Central memory CD8-positive, alpha-beta T cell (primary cell): ENCODE results near the gene FKBP1B.
"Not testable (repeated sequence)": the region's sequence is repeated elsewhere in the genome, so short reads cannot be mapped to it uniquely, and the experiment has no call there.

Source experiments
- ATAC-seq: fragments of 150-1000 bp; cut with Tn5 transposase; replicated peaks from 2 replicates; pipeline ENCODE4 v1.10.0; 2022; ENCODE audit warnings: mild to moderate bottlenecking, moderate FRiP score, moderate number of reproducible peaks; ENCODE audit not compliant: poor library complexity, severe bottlenecking; ENCODE audit errors: extremely low read depth
- DNase-seq, 2 donors: peaks; one replicate each; pipeline ENCODE4 v3.0.0; 2021; ENCODE audit warnings: low spot score in 2 of 2
- H3K27ac Mint-ChIP-seq: one replicate; pipeline ENCODE4 v1.8.0; 2022; ENCODE audit warnings: low read depth, mild to moderate bottlenecking, moderate library complexity, mixed read lengths
- H3K27me3 Mint-ChIP-seq: one replicate; pipeline ENCODE4 v1.8.0; 2022; ENCODE audit warnings: mixed read lengths
- H3K36me3 Mint-ChIP-seq: one replicate; pipeline ENCODE4 v1.8.0; 2022; ENCODE audit warnings: mild to moderate bottlenecking, moderate library complexity, mixed read lengths; ENCODE audit not compliant: insufficient read depth
- H3K4me1 Mint-ChIP-seq: one replicate; pipeline ENCODE4 v1.8.0; 2022; ENCODE audit warnings: mixed read lengths
- H3K4me3 Mint-ChIP-seq: one replicate; pipeline ENCODE4 v1.8.0; 2022; ENCODE audit warnings: mild to moderate bottlenecking, moderate library complexity, mixed read lengths
- H3K9me3 Mint-ChIP-seq: one replicate; pipeline ENCODE4 v1.8.0; 2022; ENCODE audit warnings: mixed read lengths

FKBP1B gene

DNA sequence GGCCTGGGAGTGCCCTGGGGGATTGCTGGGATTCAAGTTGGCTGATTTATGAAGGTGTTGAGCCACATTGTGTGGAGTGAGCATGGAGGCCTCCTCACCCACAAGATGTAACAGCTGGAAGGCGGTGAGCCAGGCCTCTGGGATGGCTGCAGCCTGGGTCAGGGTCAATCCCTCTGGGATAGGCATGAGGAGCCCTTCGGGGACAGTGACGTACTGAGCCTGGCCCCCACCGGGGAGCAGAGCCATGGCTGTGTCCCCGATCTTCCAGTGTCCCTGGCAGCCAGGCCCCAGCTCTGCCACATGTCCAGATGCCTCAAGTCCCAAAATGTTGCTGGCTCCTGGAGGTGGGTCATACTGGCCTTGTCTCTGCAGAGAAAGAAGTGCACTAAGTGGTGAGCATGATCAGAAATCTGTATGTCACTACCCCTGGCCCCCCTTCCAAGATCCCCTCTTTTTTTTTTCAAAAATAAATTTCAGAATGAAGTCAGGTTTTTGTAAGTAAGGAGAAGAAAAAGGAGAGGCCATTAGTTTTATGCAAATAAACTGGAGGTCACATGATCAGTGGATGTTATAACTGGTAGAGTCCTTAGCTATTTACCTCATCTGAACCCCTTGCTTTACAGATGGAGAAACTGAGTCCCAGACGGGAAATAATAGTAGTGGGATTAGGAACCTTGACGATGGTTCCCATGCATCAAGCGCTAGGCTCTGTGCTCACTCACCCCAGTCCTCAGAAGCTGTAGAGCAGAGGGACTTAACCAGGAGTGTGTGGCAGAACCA is 33.4 kb downstream of the FKBP1B start:
- Mint-ChIP-seq H3K27ac (no peak overlapping the region), H3K4me1 (peaks cover 17% of the 10 kb centered on the region), H3K9me3 (no peaks in the 10 kb centered on the region), H3K36me3 (peaks cover 10% of the 10 kb centered on the region), H3K27me3 (no peaks in the 10 kb centered on the region), H3K4me3 (peak overlapping the region; percentile 81)
- DNase-seq (no peak), ATAC-seq (no peak)

DNA sequence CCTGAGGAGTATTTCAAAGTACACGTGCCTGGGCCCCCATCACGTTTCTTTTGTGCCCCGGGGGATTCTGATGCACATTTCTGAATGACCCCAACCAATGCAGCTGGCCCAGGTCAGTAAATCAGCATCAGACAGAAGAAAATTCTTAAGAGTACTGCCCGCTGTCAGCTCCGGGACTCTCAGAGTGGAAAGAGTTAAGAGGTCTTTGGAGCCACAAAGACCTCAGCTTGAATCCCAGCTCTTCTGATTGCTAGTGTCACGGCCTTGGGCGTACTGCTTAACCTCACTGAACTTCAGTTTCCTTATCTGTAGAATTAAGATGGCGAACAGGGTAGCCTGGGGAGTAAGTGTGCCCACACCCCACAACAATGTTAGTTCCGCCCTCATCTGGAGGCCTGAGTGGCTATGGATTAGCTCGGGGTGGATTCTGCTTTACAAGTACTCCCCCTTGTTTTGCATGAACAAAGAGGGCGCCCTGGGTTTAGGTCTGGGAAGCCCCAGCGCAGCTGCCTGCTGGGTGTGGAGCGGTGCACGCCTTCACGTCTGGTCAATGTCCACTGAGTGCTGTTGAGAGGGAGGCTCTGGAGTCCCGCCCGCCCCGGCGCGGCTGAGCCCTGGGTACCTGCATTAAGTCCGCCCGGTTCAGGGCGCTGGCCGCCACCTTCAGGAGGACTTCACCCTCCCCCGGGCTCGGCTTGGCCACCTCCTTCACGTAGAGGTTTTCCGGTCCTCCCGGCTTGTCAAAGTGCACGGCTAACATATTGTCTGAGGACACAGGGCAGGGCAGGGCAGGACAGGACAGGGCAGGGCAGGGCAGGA is 34.2 kb downstream of the FKBP1B start:
- peaks cover 10% of the 10 kb centered on the region for H3K36me3 Mint-ChIP-seq

GRCh38 chr2:24084386-24085199 is 35.1 kb downstream of the FKBP1B start, which contains the start of gene TP53I3:
Gene TP53I3, minus strand, starts transcription at chr2:24084834. Its CDS starts 508 bp downstream, at chr2:24084326.
- no peaks in the 10 kb centered on the region for H3K9me3 Mint-ChIP-seq
- no peaks in the 10 kb centered on the region for H3K27me3 Mint-ChIP-seq
- peak within 1 kb of the TSS; percentile 19 for H3K27ac Mint-ChIP-seq
- peak; percentile 96 for ATAC-seq
- peaks cover 16% of the 10 kb centered on the region for H3K4me1 Mint-ChIP-seq
- DNase-seq, result peak; percentile 68 to 86
- H3K4me3 Mint-ChIP-seq, result peak within 1 kb of the TSS; percentile 81
- H3K36me3 Mint-ChIP-seq, result peaks cover 10% of the 10 kb centered on the region

More for the DNA sequence above, 34.2 kb downstream of the FKBP1B start:
- ATAC-seq (peak; percentile 69), DNase-seq (no peak)
- peaks cover 16% of the 10 kb centered on the region for H3K4me1 Mint-ChIP-seq
- peak overlapping the region; percentile 19 for H3K27ac Mint-ChIP-seq
- H3K4me3 Mint-ChIP-seq, result peak overlapping the region; percentile 81
- H3K27me3 Mint-ChIP-seq, result no peaks in the 10 kb centered on the region
- no peaks in the 10 kb centered on the region for H3K9me3 Mint-ChIP-seq

GRCh38 chr2:24085200-24085489 is 35.6 kb downstream of the FKBP1B start:
- no peaks in the 10 kb centered on the region for H3K9me3 Mint-ChIP-seq
- ATAC-seq (no peak), DNase-seq (no peak)
- peaks cover 16% of the 10 kb centered on the region for H3K4me1 Mint-ChIP-seq
- H3K36me3 Mint-ChIP-seq, result peaks cover 10% of the 10 kb centered on the region
- peak overlapping the region; percentile 81 for H3K4me3 Mint-ChIP-seq
- H3K27me3 Mint-ChIP-seq, result no peaks in the 10 kb centered on the region
- H3K27ac Mint-ChIP-seq, result no peak overlapping the region

DNA sequence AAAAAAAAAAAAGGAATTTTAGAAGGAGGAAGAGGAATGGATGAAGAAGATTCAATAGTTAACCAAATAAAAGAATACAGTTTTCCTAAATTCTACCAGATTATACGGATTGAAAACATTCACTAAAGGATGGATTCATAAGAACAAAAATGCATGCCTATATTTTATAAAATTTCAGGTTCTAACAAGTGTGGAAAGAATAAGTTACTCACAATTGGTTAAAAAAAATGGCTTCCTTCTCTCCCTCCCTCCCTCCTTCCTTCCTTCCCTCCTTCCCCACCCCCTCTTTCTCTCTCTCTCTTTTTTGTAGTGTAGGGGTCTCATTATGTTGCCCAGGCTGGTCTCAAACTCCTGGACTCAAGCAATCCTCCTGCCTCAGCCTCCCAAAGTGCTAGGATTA is 36.7 kb downstream of the FKBP1B start:
- Mint-ChIP-seq H3K4me1 (peaks cover 16% of the 10 kb centered on the region), H3K27ac (no peak overlapping the region)

GRCh38 chr2:24087032-24087431 is 37.5 kb downstream of the FKBP1B start:
- H3K27me3 Mint-ChIP-seq, result no peaks in the 10 kb centered on the region
- DNase-seq (no peak), ATAC-seq (no peak)
- peaks cover 16% of the 10 kb centered on the region for H3K4me1 Mint-ChIP-seq
- H3K9me3 Mint-ChIP-seq, result no peaks in the 10 kb centered on the region
- H3K27ac Mint-ChIP-seq, result no peak overlapping the region
- peaks cover 6% of the 10 kb centered on the region for H3K36me3 Mint-ChIP-seq
- no peak overlapping the region for H3K4me3 Mint-ChIP-seq

More for the DNA sequence above, 36.7 kb downstream of the FKBP1B start:
- DNase-seq (no peak), ATAC-seq (no peak)
- no peaks in the 10 kb centered on the region for H3K9me3 Mint-ChIP-seq
- no peaks in the 10 kb centered on the region for H3K27me3 Mint-ChIP-seq
- H3K36me3 Mint-ChIP-seq, result peaks cover 10% of the 10 kb centered on the region
- H3K4me3 Mint-ChIP-seq, result no peak overlapping the region

DNA sequence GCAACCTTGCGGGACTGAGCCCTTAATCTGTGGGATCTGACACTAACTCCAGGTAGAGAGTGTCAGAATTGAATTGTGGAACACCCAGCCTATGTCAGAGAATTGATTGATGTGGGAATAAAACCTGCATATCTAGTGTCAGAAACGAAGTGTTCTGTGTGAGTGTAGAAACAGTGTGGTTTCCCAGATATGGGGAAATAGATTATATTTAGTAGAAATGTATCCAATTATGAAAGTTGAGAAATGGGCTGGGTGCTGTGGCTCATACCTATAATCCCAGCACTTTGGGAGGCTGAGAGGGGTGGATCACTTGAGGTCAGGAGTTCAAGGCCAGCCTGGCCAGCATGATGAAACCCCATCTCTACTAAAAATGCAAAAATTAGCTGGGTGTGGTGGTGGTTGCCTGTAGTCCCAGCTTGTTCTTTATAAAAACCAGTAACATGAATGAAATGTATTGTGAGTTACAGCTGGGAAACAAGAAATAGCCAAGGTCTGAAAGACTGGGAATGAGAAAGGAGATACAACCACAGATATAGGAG is 39.3 kb downstream of the FKBP1B start:
- Mint-ChIP-seq H3K9me3 (no peaks in the 10 kb centered on the region), H3K4me1 (peaks cover 13% of the 10 kb centered on the region), H3K27me3 (no peaks in the 10 kb centered on the region), H3K27ac (no peak overlapping the region), H3K4me3 (no peak overlapping the region), H3K36me3 (peaks cover 5% of the 10 kb centered on the region)
- ATAC-seq (no peak), DNase-seq (no peak)

DNA sequence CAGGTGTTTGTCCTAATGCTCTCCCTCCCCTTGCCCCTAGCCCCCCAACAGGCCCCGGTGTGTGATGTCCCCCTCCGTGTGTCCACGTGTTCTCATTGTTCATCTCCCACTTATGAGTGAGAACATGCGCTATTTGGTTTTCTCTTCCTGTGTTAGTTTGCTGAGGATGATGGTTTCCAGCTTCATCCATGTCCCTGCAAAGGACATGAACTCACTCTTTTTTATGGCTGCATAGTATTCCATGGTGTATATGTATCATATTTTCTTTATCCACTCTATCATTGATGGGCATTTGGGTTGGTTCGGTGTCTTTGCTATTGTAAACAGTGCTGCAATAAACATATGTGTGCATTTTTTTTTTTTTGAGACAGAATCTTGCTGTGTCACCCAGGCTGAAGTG is 43.7 kb downstream of the FKBP1B start:
- not testable (repeated sequence) for ATAC-seq, H3K4me1 Mint-ChIP-seq, DNase-seq, H3K36me3 Mint-ChIP-seq, H3K27ac Mint-ChIP-seq, H3K27me3 Mint-ChIP-seq, H3K9me3 Mint-ChIP-seq, H3K4me3 Mint-ChIP-seq

- H3K27me3 Mint-ChIP-seq, H3K4me1 Mint-ChIP-seq, H3K27ac Mint-ChIP-seq, DNase-seq, H3K36me3 Mint-ChIP-seq, H3K4me3 Mint-ChIP-seq, ATAC-seq: not testable (repeated sequence)
- peaks cover 10% of the 10 kb centered on the region for H3K9me3 Mint-ChIP-seq
These were observed 45.7 kb downstream of the FKBP1B start for GRCh38 chr2:24095171-24095677.

DNA sequence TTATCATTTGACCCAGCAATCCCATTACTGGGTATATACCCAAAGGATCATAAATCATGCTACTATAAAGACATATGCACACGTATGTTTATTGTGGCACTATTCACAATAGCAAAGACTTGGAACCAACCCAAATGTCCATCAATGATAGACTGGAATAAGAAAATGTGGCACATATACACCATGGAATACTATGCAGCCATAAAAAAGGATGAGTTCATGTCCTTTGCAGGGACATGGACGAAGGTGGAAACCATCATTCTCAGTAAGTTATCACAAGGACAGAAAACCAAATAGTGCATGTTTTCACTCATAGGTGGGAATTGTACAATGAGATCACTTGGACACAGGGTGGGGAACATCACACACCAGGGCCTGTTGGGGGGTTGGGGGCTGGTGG is 51.2 kb downstream of the FKBP1B start:
- H3K27me3 Mint-ChIP-seq, H3K27ac Mint-ChIP-seq, H3K4me3 Mint-ChIP-seq, DNase-seq, ATAC-seq, H3K36me3 Mint-ChIP-seq, H3K4me1 Mint-ChIP-seq: not testable (repeated sequence)
- peaks cover 12% of the 10 kb centered on the region for H3K9me3 Mint-ChIP-seq

DNA sequence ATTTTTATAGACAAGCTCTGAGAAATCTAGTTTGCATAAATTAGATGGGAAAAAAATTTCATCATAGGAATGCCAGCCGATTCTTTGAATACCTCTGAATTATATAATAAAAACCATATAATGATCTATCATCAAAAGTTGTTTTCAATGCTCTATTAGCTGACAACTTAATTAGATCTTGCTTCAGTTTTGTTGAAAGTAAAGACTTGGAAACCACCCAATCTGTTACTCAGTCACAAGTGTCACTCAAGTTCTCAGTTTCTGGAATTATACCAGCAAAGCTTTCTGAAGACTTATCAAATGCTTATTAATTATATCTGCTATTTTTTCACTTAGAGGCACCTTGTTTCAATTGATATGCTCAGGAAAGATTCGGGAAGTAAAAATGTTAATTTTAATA is 52.5 kb downstream of the FKBP1B start:
- no peak overlapping the region for H3K27ac Mint-ChIP-seq
- DNase-seq (no peak), ATAC-seq (no peak)
- no peak overlapping the region for H3K4me3 Mint-ChIP-seq
- peaks cover 12% of the 10 kb centered on the region for H3K9me3 Mint-ChIP-seq
- no peaks in the 10 kb centered on the region for H3K27me3 Mint-ChIP-seq
- H3K4me1 Mint-ChIP-seq, result no peaks in the 10 kb centered on the region
- peaks cover 1% of the 10 kb centered on the region for H3K36me3 Mint-ChIP-seq

DNA sequence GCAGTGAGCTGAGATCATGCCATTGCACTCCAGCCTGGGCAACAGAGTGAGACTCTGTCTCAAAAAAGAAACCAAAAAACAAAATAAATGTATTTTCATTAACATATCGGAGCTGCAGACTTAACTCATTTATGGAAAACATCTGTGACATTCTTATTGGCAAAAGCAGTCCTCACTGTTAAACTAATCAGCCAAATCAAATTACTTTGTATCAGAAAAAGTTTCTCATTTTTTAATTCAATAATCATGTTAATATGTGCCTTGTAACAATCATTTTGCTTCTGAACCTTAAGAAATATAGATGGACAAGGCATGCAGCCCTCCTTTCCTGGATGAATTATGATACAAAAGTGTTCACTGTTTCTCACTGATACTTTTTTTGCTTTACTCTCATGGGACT is 53.1 kb downstream of the FKBP1B start:
- Mint-ChIP-seq H3K36me3 (no peaks in the 10 kb centered on the region), H3K9me3 (peaks cover 19% of the 10 kb centered on the region), H3K4me3 (no peak overlapping the region), H3K27me3 (no peaks in the 10 kb centered on the region), H3K4me1 (no peaks in the 10 kb centered on the region), H3K27ac (no peak overlapping the region)
- DNase-seq (no peak), ATAC-seq (no peak)
